DMS 273 treated with DMSO at 0.1 percent for 48 hours (cell line): Measurements from ENCODE around the gene POFUT2.

ENCODE experiments used
- DNase-seq: peaks from one replicate; lab custom pipeline; 2025; lab: John Stamatoyannopoulos, UW

The POFUT2 gene

DNA sequence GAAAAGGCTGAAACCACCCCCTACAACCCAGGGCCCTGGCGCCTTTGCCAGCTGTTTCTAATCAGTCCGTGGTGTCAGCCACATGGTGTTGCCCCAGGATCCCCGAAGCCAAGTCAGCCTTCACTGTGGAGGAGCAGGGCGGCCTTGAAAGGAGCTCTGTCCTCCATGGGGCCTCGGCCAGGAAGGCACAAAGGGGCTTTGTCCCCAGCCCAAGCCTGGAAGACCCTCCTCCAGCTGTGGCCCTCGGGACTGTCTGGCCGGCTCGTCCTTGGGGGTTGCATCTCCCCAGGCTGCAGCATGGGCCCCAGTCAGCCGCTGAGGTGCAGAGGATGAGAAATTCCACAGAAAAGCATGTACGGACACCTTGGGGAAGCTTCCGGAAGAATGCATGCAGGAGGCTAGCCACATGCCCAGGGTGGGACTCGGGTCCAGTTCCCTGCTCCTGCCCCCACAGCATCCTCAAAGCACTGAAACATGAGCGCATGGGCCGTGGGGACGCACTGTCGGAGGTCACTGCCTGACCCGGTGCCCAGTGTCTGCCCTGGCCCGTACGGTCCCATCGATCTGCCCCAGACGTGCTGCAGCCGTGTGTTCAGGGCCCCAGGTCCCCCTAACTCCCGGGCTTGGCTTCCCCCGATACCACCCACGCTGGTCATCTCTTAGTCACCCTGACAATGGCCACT lies 38.6 kb upstream of the POFUT2 start:
- no peak for DNase-seq

DNA sequence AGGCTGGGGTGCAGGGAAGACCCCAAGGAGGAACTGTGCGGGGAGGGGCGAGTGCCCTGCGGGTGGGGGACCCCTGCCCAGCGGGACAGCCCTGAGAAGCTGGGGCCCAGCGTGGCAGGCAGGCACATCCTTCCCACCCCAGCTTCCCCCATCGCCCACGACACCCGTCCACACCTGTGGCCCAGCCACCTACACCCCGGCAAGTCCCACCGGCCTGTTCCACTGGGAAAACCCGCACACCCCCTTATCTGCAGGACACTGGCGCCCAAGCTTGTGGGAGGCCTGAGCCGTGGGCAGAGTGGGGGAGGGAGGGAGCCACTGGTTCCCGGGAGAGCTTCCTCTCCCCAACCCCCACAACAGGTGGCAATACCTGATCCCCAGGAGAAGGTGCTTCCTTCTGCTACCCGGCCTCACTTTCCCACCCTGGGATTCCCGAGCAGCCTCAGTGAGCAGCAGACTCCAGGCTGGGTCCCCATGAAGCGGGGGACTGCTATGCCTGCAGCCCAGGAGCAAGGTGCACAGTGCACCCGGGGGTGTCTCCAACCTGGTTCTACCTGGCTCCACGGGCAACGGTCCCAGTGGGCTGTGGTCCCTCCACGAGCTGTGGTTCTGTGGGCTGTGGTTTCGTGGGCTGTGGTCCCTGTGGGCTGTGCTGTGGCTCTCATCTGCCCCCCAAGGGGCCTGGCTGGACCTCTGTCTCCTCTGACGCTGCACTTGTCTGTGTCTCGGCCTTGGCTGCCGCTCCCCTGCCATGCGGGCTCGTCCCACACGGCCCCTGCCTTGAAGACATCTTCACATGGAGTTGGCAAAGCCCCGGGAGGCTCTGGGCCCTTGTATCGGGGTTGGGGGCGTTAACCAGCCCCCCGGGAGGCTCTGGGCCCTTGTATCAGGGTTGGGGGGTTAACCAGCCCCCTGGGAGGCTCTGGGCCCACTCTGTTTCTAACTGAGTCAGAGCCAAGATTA lies 37.8 kb upstream of the POFUT2 start:
- no peak for DNase-seq

DNA sequence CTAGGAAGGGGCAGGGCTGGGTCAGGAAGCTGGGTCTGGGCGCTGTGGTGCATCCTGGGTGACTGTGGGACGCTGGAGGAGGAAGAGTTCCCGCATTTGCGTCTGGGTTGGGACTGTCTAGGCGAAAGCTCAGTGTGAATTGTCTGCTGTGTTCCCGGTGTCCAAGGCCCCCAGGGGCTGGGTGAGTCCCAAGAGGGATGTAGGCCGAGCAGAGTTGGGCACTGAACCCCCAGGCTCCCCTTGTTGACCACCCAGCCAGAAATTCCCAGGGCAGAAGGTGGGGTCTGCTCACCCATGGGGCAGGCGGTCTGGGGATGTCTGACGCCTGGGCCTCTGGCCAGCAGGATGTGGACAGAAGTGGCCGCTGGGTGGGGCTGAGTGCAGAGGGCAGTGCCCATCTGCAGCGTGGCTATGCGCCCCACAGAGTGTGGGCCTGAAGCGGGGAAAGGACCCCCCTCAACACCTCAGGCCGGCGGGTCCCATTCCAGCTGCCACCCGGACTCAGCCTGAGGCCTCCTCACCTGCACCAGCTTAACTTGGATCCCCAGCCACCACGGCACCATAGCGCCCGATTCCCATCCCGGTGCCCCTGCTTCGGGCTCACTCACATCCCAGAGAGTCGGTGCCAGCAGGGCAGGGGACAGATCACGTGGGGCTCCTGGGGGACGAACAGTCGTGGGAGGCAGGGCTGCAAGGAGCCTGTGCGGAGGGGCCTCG lies 37.0 kb upstream of the POFUT2 start:
- no peak for DNase-seq

DNA sequence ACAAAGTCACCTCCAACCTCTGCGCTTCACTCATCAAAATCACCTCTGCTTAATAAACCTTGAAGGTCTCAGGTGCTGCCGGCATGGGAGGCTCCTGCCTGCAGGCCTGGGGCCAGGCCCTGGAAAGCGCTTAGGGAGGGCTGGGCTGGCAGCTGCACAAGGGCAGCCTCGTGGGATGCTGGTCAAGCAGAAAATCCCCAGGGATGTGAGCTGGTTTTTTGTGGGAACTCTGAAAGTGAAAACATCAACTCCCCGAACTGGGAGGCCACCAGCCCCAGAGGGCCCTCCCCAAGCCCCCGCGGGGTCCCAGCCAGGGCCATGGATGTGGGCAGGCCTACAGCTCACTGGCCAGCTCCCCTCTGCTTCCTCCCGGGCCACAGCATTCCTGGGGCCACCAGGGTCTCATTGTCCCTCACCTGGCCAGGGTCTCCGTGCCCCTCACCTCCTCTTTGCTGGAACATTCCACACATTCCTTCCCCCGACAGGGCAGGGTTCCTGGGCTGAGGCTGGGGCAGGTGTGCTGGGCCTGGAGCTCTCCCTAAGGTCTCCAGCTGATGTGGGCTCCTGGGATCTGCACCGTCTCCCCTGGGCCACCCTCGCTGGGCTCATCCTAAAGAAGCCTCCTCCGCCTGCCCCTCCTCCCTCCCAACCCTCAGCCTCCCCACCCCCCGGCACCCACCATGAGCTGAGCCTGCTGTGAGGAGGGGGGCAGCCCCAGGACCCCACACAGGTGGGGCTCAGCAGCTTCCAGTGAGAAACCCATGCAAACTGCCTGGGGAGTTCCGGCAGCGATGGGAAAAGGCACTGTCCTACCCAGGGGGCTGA lies 36.0 kb upstream of the POFUT2 start:
- no peak for DNase-seq

DNA sequence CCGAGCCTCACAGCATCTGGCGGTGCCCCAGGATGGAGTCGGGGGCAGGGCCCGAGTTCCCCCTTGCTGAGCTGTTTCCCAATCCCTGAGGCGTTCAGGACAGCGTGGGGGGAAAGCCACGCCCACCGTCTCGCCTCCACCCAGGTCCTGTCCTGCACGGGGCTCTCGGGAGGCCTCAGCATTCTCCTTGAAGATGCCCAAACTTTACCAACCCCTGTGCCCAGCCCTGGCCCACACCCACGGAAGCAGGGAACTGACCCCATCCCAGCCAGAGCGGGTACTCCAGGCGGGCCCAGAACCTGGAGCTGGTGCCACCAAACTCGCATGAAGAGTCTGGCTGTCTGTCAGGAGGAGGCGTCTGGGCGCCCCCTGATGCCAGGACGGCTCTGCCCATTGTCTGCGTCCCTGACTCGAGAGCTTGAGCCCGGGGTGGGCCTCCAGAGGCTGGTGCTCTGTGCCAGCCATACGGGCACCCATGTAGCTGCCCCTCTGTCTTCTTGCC lies 35.3 kb upstream of the POFUT2 start:
- DNase-seq = no peak

DNA sequence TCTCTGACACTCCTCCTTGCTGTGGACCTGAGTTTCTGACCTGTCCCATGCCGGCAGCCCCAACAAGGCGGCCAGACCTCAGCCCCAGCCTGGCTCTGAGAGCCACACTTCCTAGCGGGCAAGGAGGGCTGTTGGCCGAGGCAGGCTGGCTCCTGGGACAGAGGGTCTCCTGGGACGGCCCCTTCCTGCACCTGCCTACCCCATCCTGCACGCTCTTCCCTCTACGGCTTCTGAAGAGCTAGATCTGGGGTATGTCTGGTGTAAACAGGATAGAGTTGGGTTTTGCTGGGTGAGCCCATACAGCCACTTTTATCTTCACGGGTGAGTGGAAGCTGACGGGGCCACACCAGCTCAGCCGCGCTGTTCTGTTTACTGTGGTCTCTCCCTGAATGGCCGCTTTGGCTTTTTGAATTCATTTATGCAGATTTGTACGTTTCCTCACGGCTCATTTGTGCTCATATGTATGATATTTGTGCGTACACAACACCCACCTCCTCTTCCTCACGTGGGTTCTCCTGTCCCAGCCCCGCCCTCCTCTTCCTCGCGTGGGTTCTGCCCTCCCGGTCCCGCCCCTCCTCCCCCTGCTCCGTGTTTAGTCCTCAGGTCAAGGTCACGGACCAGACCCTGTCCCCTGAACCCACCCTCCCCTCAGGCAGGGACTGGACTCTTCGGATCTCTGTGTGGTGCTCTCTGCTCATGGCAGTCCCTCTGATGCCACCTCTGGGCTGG lies 34.7 kb upstream of the POFUT2 start:
- no peak for DNase-seq

DNA sequence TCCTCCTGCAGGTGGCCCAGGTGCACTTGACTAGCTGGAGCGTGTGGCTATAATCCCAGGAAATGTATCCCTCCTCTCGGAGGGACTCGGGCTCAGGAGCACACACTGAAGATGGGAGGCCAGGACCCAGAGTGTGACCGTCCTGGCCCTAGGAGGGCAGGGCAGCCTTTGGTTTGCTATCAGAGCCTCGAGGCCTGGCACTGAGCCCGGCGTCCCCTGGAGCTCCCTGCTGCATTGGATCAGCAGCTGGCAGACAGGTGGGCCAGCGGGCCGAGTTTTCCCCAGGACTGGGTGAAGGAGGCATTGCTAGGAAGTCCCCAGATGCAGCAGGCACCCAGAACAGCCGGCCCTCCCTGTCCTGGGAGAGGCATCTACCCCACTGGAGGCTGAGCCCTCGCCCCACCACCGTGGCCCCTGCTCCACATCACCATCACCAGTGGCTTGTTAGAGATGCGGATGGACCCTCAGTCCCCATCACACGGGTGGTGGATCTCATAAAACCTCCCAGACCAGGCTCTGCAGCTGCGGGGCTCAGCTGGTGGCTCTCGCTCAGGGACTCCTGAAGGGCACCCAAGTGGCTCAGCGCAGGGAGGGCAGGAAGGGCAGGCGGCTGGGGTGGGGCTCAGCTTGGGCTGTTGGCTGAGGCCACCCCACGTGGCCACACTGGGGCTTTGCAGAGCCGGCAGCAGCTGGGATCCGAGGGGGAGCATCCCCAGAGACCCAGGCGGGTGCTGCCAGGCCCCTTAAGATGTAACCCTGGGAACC lies 32.7 kb upstream of the POFUT2 start:
- no peak for DNase-seq

DNA sequence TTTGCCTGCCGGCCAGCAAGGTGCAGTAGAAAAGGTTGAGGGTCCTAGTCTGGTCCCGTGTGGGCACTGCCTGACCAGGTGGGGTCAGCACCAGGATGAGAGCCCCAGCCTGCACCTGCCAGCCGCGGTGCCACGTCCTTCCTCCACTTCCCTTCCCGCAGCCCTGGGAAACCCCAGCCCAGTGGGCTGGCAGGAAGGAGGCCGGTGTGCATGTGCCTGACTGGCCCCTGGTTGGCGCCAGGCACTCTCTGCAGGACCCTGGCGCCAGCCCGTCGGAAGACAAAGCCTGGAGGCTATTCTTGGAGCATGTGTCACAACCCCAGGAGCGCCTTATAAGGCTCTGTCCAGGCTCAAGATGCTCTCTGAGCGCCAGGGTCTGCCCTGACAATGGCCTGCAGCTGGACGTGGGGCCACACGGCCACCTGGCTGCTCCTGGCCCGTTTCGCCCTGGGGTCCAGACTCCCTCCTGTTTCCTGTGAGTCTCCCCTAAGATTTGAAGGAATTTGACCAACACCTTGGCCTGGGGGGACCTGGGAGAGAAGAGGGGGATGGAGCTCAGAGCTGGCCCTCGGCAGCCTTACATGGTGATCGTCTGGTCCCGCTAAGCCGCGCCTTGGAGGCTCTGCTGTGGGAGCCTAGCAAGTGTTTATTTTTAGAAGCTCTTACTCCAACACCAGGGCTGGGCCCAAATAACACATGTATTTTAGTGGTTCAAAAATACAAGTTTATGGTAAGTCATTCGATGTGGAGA lies 31.9 kb upstream of the POFUT2 start:
- no peak for DNase-seq

DNA sequence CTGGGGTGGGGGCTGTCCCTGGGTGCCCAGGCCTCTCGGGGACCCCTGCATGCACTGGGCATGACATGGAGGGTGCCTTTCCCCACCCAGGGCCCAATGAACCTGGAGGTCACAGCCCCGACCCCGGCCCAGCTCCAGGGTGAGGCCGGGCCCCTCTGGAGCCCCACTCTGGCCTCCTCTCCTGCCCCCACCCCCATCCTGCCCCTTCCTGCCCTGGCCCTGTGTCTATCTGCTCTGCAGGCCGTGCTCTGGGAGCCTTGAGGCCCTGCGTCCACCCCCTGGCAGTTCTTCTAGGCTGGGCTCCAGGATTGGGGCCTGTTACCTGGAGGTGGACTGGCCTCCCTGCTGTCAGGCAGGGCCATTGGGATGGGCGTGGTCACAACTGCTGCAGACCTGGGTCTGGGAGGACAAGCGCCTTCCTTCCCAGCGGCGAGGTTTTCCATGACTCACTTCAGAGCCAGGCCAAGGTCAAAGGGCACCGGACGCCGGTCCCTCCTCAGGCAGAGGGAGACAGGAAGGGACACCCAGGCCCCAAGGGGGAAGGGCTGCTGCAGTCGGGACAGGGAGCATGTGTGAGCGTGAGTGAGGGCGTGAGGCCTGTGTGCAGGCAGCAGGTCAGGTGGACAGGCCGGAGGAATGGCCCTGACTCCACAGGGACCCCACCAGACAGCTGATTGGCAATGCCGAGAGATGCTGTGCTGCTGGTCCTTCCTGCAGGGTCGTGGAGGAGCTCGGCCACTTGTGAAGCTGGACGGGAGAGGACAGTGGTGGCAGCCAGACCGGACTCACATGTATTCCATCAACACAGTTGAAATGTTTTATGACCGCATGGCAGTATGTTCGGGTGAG lies 31.1 kb upstream of the POFUT2 start:
- DNase-seq = no peak

DNA sequence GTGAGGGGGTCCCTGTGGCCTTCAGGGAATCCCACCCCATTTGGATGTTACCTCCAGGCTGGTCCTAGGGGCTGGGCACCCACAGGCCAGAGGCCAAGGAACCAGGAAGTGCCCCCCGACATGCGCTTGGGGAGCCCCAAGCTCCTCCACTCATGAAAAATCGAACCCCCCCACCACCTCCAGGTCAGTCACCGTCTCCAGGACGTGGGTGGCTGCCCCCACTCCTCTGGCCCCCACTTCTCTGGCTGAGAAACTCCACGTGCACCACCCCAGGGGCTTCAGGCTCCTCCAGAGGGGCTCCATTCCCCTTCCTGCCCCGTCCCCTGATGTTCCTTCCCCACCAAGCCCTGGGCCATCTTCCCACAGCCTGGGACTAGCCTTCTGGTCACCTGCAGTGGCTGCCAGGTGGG lies 30.5 kb upstream of the POFUT2 start:
- no peak for DNase-seq

DNA sequence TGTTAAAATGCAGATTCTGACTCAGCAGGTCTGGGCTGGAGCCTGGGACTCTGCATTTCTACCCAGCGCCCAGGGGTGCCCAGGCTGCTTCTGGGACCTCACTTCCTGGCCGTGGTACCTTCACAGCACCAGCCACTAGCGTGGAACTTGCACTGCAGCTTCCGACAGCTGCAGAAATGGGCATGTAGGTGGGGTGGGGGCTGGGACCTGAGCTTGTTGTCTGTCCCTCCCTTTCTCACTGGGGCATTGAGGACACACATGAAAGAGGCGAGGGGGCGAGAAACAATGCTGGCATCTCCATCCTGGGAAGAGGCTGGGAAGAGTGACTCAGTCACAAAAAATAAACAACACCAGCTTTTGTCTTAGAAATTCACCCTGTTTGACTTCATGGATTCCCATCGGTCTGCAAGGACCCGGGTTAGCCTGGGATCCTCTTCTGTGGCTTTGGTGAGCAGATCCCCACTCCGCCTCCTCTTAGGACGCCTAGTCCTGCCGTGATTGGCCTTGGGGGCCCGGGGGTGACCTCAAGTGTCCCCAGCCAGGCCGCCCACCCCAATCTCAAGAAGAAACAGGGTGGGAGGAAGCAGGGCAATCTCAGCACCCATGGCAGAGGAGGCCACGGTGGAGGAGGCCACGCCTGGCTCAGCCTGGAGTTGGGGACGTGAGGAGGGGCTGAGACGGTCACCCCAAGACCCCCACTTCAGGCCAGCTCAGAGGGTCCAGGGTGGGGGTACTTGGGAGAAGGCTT lies 29.9 kb upstream of the POFUT2 start:
- no peak for DNase-seq

DNA sequence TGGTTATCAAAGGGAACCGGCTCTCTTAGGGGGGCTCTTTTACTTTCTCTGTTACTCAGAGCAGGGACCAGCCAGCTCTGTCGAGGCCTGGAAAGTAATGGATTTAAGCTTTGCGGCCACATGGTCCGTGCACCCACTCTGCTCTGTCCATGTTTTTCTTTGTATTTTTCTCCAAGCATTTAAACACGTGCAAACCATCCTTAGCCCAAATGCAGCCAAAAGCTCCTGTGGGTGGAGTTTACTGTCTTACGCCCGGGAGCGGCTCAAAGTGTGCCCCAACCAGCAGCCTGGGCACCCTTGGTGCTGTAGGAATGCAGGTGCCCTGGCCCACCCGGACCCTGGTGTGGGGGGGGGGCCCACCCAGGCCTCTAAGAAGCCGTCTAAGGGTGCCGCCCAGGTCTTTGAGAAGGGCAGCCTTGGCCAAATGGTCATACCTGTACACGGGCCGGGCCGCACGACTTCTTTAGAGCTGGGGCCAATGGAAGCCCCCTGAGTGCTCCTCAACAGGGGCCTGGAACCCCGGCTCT lies 29.2 kb upstream of the POFUT2 start:
- no peak for DNase-seq

DNA sequence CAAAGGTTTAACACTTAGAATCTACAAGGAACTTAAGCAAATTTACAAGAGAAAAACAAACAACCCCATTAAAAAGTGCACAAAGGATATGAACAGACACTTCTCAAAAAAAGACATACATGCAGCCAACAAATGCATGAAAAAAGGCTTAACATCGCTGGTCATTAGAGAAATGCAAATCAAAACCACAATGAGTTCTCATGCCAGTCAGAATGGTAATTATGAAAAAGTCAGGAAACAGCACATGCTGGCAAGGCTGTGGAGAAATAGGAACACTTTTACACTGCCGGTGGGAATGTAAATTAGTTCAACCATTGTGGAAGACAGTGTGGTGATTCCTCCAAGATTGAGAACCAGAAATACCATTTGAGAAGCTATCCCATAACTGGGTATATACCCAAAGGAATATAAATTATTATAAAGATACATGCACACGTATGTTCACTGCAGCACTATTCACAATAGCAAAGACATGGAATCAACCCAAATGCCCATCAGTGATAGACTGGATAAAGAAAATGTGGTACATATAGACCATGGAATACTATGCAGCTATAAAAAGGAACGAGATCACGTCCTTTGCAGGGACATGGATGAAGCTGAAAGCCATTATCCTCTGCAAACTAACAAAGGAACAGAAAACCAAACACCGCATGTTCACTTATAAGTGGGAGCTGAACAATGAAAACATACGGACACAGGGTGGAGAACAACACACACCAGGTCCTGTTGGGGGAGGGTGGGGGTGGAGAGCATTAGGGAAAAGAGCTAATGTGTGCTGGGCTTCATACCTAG lies 28.2 kb upstream of the POFUT2 start:
- DNase-seq = peak; percentile 53

DNA sequence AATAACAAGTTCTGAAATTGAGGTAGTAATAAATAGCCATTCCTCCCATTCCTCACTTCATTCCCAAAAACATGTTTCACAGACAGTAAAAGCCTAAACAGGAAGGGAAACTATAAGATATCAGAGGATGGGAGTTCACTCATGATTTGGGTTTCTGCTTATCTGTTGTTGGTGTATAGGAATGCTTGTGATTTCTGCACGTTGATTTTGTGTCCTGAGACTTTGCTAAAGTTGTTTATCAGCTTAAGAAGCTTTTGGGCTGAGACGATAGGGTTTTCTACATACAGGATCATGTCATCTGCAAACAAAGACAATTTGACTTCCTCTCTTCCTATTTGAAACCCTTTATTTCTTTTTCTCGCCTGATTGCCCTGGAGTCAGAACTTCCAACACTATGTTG lies 26.0 kb upstream of the POFUT2 start:
- DNase-seq = no peak

DNA sequence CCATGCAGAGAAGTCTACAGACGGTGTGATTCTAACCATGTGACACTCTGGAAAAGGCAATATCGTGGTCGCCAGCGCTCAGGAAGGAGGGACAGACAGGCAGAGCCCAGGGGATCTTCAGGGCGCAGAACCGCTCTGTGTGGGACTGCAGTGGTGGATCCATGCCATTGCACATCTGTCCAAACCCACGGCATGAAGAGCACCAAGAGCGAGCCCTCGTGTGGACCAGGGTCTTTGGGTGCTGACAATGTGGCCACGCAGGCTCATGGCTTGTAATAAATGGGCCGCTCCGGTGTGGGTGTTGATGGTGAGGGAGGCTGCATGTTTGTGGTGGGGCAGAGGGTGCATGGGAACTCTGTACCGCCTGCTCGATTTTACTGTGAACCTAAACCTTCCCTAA lies 25.3 kb upstream of the POFUT2 start:
- no peak for DNase-seq

DNA sequence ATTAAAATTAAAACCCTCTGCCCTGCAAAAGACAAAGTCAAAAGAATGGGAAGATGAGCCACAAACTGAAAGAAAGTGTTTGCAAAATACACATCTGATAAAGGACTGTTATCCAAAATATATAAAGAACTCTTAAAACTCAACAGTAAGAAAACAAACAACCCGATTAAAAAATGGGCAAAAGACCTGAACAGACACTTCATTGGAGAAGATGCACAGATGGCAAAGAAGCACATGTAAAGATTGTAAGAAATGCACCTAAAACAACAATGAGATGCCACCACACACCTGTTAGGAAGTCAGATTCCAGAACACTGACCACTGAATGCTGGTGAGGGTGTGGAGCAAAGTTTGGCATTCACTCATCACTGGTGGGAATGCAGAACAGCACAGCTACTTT lies 24.6 kb upstream of the POFUT2 start:
- no peak for DNase-seq

DNA sequence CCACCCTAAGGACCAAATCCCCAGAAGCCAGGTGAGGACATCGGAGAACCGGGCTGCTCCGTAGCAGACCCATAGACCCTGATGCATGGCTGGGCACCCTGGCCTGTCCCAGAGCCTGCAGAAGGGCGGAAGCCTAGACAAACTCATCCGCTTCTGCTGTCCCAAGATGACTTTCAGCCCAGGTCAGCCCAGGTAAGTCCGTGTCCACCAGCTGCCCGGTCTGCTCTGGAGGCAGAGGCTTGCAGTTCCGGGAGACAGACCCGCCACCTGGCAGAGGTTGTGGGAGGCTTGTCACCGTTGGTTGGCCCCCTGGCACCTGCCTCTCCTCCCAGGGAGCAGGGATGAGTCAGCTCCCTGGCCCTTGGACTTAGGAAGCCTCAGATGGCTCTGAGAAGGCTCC lies 22.8 kb upstream of the POFUT2 start:
- DNase-seq = no peak
